Gastrocnemius medialis (tissue), 4 donors: ENCODE data around the gene USP7.

Source experiments
- CTCF ChIP-seq, 5 experiments: fragments of 450-650 bp in 3 of 5; fragments of 200-600 bp in 2 of 5; sonication (generic) in 2 of 5; IDR thresholded peaks in 4 of 5; conservative IDR thresholded peaks in 1 of 5; 1 replicate in 4 of 5; 2 replicates in 1 of 5; pipeline ENCODE4 v1.5.1; 2016 to 2019; ENCODE audit warnings: antibody characterized with exemption in 5 of 5, mild to moderate bottlenecking in 3 of 5, moderate library complexity in 3 of 5
- POLR2A ChIP-seq, 2 donors: fragments of 450-650 bp; IDR thresholded peaks; one replicate each; pipeline ENCODE4 v1.6.1; 2017; ENCODE audit warnings: antibody characterized with exemption in 2 of 2, mild to moderate bottlenecking in 2 of 2, moderate library complexity in 2 of 2

- TF ChIP-seq POLR2A (IDR thresholded peaks at IDR 0.05) (no peak), CTCF (IDR thresholded peaks at IDR 0.05 in 4 of 5, conservative IDR thresholded peaks at IDR 0.05 in 1 of 5) (peak in 2 of 5 experiments; percentile 11 to 22)
Observed at GRCh38 chr16:8935989-8936388, 27.7 kb downstream of the USP7 start.
